Tibial artery (tissue), 4 donors: Measurements from ENCODE around the gene CLDN4.
"Not testable (repeated sequence)": the region's sequence is repeated elsewhere in the genome, so short reads cannot be mapped to it uniquely, and the experiment has no call there.

Experiments used
- DNase-seq, 2 donors: peaks; one replicate each; pipeline ENCODE4 v3.0.0-alpha.2; 2019
- H3K27ac ChIP-seq, 2 donors: fragments of 200-600 bp; sonication (generic) in 1 of 2; 1 replicate in 1 of 2; 2 replicates in 1 of 2; pipeline ENCODE4 v1.5.1; 2018 to 2019; ENCODE audit warnings: mild to moderate bottlenecking in 1 of 2
- H3K27me3 ChIP-seq, 2 donors: fragments of 200-600 bp; sonication (generic) in 1 of 2; one replicate each; pipeline versions ENCODE4 v1.5.1 to v1.6.0; 2016 to 2019
- H3K36me3 ChIP-seq, 3 donors: fragments of 200-600 bp; sonication (generic) in 2 of 3; one replicate each; pipeline ENCODE4 v1.5.1; 2016 to 2019; ENCODE audit warnings: mild to moderate bottlenecking in 2 of 3
- H3K4me1 ChIP-seq, 4 donors: fragments of 200-600 bp; sonication (generic) in 2 of 4; 1 replicate in 3 of 4; 2 replicates in 1 of 4; pipeline ENCODE4 v1.5.1; 2016 to 2019
- H3K4me3 ChIP-seq, 2 donors: fragments of 200-600 bp; sonication (generic) in 1 of 2; 1 replicate in 1 of 2; 2 replicates in 1 of 2; pipeline ENCODE4 v1.5.1; 2018 to 2019; ENCODE audit warnings: mild to moderate bottlenecking in 2 of 2
- H3K9me3 ChIP-seq, 3 donors: fragments of 200-600 bp; sonication (generic) in 1 of 3; one replicate each; pipeline ENCODE4 v1.5.1; 2016 to 2019
- intact Hi-C: fragments of 100-400 bp; cut with DNase I; formaldehyde crosslinking; loops from one replicate; pipeline ENCODE4 v1.15.0; 2023; ENCODE audit warnings: low total_unique reads
- TF ChIP-seq, protein P1 (sequence below), 2 experiments: fragments of 200-600 bp in 1 of 2; fragments of 450-650 bp in 1 of 2; IDR thresholded peaks; one replicate each; pipeline ENCODE4 v1.5.1; 2017 to 2019; ENCODE audit warnings: antibody characterized with exemption in 2 of 2, mild to moderate bottlenecking in 1 of 2, moderate library complexity in 1 of 2

CLDN4 gene

DNA sequence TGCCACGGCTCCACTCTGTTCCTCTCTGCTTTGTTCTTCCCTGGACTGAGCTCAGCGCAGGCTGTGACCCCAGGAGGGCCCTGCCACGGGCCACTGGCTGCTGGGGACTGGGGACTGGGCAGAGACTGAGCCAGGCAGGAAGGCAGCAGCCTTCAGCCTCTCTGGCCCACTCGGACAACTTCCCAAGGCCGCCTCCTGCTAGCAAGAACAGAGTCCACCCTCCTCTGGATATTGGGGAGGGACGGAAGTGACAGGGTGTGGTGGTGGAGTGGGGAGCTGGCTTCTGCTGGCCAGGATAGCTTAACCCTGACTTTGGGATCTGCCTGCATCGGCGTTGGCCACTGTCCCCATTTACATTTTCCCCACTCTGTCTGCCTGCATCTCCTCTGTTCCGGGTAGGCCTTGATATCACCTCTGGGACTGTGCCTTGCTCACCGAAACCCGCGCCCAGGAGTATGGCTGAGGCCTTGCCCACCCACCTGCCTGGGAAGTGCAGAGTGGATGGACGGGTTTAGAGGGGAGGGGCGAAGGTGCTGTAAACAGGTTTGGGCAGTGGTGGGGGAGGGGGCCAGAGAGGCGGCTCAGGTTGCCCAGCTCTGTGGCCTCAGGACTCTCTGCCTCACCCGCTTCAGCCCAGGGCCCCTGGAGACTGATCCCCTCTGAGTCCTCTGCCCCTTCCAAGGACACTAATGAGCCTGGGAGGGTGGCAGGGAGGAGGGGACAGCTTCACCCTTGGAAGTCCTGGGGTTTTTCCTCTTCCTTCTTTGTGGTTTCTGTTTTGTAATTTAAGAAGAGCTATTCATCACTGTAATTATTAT, 1.2 kb downstream of the CLDN4 start:
- DNase-seq, result no peak
- TF ChIP-seq, protein P1, sequence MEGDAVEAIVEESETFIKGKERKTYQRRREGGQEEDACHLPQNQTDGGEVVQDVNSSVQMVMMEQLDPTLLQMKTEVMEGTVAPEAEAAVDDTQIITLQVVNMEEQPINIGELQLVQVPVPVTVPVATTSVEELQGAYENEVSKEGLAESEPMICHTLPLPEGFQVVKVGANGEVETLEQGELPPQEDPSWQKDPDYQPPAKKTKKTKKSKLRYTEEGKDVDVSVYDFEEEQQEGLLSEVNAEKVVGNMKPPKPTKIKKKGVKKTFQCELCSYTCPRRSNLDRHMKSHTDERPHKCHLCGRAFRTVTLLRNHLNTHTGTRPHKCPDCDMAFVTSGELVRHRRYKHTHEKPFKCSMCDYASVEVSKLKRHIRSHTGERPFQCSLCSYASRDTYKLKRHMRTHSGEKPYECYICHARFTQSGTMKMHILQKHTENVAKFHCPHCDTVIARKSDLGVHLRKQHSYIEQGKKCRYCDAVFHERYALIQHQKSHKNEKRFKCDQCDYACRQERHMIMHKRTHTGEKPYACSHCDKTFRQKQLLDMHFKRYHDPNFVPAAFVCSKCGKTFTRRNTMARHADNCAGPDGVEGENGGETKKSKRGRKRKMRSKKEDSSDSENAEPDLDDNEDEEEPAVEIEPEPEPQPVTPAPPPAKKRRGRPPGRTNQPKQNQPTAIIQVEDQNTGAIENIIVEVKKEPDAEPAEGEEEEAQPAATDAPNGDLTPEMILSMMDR (IDR thresholded peaks at IDR 0.05), result no peak
- Histone ChIP-seq H3K36me3 (no peaks in the 10 kb centered on the region), H3K4me3 (no peak overlapping the region), H3K9me3 (no peaks in the 10 kb centered on the region), H3K27me3 (peaks cover 0 to 21% of the 10 kb centered on the region in 2 donors), H3K4me1 (peaks cover 0 to 29% (median 13%) of the 10 kb centered on the region in 4 donors), H3K27ac (no peak overlapping the region)
- intact Hi-C loops, result no loop called here

DNA sequence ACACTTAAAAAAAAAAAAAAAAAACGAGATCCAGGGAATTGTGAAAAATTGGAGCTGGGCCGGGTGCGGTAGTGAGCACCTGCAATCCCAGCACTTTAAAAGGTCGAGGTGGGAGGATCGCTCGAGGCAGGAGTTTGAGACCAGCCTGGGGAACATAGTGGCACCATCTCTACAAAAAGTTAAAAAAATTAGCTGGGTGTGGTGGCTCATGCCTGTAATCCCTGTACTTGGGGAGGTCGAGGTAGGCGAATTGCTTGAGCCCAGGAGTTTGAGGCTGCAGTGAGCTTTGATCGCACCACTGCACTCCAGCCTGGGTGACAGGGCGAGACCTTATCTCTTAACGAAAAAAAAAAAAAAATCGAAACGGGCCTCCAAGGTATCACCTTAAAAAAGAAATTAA, 2.0 kb downstream of the CLDN4 start:
- intact Hi-C loops, result no loop called here
- TF ChIP-seq, protein P1 (IDR thresholded peaks at IDR 0.05), result no peak
- Histone ChIP-seq H3K27me3 (peaks cover 0 to 21% of the 10 kb centered on the region in 2 donors), H3K36me3 (no peaks in the 10 kb centered on the region), H3K4me1 (peaks cover 0 to 21% (median 8%) of the 10 kb centered on the region in 4 donors), H3K9me3 (no peaks in the 10 kb centered on the region), H3K27ac (no peak overlapping the region), H3K4me3 (no peak overlapping the region)
- no peak for DNase-seq

DNA sequence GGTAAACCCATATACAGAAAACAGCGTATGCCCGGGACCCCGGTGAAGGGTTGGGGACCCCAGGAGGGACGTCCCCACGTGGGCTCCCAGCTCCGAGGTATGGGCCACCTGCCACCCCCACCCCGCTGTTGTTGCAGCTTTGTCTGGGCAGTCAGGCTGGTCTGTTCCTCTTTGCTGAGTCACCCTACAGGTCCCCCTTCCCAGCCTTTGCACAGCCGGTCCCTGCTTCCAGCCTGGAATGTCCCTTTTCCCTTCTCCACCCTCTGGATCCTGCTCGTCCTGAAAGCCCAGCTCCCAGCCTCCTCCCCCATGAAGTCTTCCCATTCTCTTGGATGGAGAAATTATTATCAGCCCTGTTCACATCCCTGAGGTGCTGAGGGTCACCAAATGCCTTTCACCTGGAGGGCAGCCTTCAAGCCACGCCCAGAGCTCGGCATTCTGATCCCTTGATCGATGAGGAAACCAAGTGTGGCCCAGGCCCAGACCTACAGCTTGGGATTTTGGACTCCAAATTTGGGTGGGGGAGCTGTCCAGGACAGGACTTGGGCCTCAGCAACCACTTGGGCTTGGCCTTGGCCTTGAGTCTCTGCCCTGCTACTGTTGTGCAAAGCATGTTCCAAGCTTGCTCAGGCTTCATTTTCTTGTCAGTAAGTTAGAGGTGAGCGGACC, 2.6 kb downstream of the CLDN4 start:
- Histone ChIP-seq H3K27me3 (peaks cover 0 to 21% of the 10 kb centered on the region in 2 donors), H3K27ac (no peak overlapping the region), H3K4me3 (no peak overlapping the region), H3K9me3 (no peaks in the 10 kb centered on the region), H3K36me3 (no peaks in the 10 kb centered on the region), H3K4me1 (peaks cover 0 to 15% (median 2%) of the 10 kb centered on the region in 4 donors)
- intact Hi-C loops, result no loop called here
- TF ChIP-seq, protein P1 (IDR thresholded peaks at IDR 0.05), result no peak
- DNase-seq, result no peak

DNA sequence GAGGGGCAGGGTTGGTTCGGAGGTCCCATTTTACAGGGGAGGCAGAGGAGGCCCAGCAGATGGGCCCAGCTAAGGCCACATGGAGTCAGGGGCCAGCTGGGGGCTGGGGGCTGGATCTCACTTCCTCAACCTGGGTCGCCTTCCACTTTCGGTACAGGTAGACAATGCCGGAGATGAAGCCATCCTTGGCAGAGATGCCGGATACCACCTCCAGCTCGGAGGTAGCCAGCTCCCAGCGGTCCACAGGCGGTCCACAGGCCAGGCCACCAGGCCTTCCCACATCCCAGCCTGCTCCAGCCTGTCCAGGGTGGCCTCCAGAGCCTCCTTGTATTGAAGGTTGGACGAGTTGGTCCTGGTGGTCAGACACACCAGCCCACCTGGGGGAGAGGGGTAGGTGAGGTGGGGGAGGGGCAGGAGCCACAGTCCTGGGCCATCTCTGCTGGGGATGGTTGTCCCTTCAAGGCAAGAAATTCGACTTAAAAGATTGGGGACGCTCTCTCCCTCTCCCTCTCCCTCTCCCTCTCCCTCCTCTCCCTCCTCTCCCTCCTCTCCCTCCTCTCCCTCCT, 3.9 kb downstream of the CLDN4 start:
- peaks cover 0 to 11% (median 0%) of the 10 kb centered on the region in 4 donors for H3K4me1 ChIP-seq
- H3K4me3 ChIP-seq, result no peak overlapping the region
- TF ChIP-seq, protein P1 (IDR thresholded peaks at IDR 0.05), result no peak
- no peak for DNase-seq
- peaks cover 0 to 20% of the 10 kb centered on the region in 2 donors for H3K27me3 ChIP-seq
- H3K27ac ChIP-seq, result no peak overlapping the region
- intact Hi-C loops, result no loop called here
- H3K36me3 ChIP-seq, result no peaks in the 10 kb centered on the region
- no peaks in the 10 kb centered on the region for H3K9me3 ChIP-seq

DNA sequence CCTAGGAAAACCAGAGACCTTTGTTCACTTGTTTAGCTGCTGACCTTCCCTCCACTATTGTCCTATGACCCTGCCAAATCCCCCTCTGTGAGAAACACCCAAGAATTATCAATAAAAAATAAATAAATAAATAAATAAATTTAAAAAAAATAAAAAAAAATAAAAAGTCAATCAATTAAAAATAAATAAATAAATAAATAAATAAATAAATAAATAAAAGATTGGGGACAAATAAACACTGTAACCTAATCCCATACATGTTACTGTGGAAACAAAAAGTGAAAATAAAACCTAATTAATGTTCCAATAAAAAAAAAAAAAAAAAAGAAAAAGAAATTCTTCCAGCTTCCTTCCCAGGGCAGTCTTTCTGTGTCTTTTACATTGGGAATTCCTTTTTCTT, 6.4 kb downstream of the CLDN4 start:
- peaks cover 0 to 11% of the 10 kb centered on the region in 2 donors for H3K27me3 ChIP-seq
- H3K36me3 ChIP-seq, intact Hi-C loops, H3K27ac ChIP-seq, DNase-seq, H3K9me3 ChIP-seq, H3K4me3 ChIP-seq: not testable (repeated sequence)
- peaks cover 0 to 20% (median 8%) of the 10 kb centered on the region in 4 donors for H3K4me1 ChIP-seq

DNA sequence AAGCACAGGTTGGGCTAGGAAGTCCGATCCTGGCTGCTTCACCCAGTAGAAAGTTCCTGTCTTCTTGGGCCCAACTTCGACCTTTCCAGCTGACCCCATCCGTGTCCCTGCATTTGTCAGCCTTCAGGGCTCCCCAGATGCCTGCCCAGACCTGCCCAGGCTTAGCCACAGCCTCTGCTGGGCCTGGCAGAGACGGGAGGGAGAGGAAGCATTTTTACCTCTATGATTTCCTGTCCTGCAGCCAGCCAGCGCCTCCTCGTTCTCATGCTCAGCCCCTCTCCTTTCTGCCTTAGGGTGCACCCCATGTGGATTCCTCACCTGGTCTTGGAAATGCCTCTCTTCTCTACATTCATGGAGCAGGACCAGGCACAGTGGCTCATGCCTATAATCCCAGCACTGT, 7.8 kb downstream of the CLDN4 start:
- no peak overlapping the region for H3K4me3 ChIP-seq
- DNase-seq, result no peak
- H3K9me3 ChIP-seq, result no peaks in the 10 kb centered on the region
- H3K4me1 ChIP-seq, result peaks cover 0 to 20% (median 10%) of the 10 kb centered on the region in 4 donors
- no peak overlapping the region for H3K27ac ChIP-seq
- intact Hi-C loops, result no loop called here
- peaks cover 0 to 7% of the 10 kb centered on the region in 2 donors for H3K27me3 ChIP-seq
- no peaks in the 10 kb centered on the region for H3K36me3 ChIP-seq
- TF ChIP-seq, protein P1 (IDR thresholded peaks at IDR 0.05), result no peak
